ENCODE measurements around the gene C10orf95.

The C10orf95 gene

GRCh38 chr10:102401342-102401654 is 50.0 kb downstream of the C10orf95 start:
- DNase-seq (ENCODE audit: low read depth), result no peak

- DNase-seq (ENCODE audit: low read depth), result no peak
Measured at GRCh38 chr10:102400598-102401341, 50.6 kb downstream of the C10orf95 start.

- DNase-seq (ENCODE audit: low read depth), result no peak
Measured at GRCh38 chr10:102400076-102400475, 51.3 kb downstream of the C10orf95 start.

All from stimulated activated CD8-positive, alpha-beta memory T cell treated with anti-CD3 and anti-CD28 coated beads, Interleukin-7, amount 100 ng/mL, for 24 hours (primary cell).